Measurements from ENCODE around the gene ZNF3.

ZNF3 gene

DNA sequence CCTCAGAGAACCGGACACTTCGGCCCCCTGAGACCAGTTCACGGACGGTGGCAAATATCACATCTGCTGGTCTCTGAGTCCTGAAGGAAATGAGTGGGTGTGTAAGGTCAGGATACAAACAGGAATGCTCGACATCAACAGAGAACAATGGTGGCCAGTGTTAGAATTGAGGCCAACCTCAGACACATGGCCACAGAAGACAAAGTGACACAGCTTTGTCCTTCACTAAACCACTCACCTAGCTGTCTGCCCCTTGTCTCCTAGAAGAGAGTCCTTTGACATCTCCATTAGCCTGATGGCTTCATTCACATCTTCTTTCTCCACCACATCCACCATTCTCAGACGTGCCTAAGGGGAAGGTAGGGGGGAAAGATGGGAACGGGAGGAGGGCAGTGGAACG, 11.5 kb upstream of the ZNF3 start:
- no peak overlapping the region for H3K4me3 ChIP-seq (ENCODE audit: low read depth, low read length)
- no peak for DNase-seq (ENCODE audit: low read depth)
- TF ChIP-seq, protein P1, sequence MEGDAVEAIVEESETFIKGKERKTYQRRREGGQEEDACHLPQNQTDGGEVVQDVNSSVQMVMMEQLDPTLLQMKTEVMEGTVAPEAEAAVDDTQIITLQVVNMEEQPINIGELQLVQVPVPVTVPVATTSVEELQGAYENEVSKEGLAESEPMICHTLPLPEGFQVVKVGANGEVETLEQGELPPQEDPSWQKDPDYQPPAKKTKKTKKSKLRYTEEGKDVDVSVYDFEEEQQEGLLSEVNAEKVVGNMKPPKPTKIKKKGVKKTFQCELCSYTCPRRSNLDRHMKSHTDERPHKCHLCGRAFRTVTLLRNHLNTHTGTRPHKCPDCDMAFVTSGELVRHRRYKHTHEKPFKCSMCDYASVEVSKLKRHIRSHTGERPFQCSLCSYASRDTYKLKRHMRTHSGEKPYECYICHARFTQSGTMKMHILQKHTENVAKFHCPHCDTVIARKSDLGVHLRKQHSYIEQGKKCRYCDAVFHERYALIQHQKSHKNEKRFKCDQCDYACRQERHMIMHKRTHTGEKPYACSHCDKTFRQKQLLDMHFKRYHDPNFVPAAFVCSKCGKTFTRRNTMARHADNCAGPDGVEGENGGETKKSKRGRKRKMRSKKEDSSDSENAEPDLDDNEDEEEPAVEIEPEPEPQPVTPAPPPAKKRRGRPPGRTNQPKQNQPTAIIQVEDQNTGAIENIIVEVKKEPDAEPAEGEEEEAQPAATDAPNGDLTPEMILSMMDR (IDR thresholded peaks at IDR 0.05; ENCODE audit: insufficient read depth, low read depth, low read length, missing control alignments), result no peak

DNA sequence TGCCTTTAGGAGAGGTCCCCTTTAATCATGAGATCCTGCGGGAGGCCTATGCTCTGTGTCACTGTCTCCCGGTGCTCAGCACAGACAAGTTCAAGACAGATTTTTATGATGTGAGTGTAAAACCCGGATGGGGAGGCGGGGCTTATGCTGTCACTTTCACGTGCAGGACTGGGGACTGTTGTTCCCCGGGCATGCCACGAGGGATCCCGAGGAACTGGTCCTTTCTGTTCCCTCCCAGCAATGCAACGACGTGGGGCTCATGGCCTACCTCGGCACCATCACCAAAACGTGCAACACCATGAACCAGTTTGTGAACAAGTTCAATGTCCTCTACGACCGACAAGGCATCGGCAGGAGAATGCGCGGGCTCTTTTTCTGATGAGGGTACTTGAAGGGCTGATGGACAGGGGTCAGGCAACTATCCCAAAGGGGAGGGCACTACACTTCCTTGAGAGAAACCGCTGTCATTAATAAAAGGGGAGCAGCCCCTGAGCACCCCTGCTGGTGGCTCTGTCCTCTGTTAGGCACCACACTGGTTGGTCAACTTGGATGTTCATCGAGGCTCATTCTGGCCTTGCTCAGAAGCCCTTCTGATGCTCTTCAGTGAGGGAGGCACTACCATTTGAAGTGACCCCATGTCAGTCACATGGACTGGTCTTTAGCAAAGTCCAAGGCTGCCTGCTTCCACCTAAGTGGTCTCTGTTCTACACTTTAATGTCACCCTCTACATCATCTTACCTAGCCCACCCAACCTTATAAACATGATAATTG, 10.1 kb upstream of the ZNF3 start:
- DNase-seq (ENCODE audit: low read depth), result peak; percentile 40
- no peak overlapping the region for H3K4me3 ChIP-seq (ENCODE audit: low read depth, low read length)
- TF ChIP-seq, protein P1 (IDR thresholded peaks at IDR 0.05; ENCODE audit: insufficient read depth, low read depth, low read length, missing control alignments), result no peak

DNA sequence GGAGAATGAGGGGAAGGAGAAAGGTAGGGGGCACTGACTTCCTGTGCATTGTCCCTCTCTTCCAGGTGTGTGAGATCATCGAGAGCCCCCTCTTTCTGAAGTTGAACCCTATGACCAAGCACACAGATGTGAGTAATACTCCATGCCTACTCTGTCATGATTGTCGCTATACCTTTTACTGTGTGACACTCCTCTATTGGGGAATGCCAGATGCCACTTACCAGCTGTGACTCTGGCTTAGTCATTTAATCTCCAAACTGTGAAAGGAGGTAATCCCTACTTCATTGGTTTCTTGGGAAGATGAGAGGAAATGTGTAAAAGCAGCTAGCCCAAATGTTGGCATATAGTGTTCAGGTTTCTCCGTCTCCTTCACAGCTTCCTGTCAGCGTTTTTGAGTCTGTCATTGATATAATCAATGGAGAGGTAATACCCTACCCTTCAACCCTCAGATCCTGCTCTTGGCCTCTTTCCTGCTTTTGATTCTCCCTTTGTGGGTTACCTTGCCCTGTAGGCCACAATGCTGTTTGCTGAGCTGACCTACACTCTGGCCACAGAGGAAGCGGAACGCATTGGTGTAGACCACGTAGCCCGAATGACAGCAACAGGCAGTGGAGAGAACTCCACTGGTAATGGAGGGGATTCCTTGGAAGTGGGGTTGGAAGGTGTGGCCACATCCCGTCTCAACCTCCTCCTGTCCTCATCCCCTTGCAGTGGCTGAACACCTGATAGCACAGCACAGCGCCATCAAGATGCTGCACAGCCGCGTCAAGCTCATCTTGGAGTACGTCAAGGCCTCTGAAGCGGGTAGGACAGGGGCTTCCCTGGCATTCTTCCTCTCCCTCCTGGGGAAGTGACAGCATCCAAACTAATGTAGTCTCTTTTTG, 9.2 kb upstream of the ZNF3 start:
- H3K4me3 ChIP-seq (ENCODE audit: low read depth, low read length), result no peak overlapping the region
- no peak for DNase-seq (ENCODE audit: low read depth)
- TF ChIP-seq, protein P1 (IDR thresholded peaks at IDR 0.05; ENCODE audit: insufficient read depth, low read depth, low read length, missing control alignments), result no peak

DNA sequence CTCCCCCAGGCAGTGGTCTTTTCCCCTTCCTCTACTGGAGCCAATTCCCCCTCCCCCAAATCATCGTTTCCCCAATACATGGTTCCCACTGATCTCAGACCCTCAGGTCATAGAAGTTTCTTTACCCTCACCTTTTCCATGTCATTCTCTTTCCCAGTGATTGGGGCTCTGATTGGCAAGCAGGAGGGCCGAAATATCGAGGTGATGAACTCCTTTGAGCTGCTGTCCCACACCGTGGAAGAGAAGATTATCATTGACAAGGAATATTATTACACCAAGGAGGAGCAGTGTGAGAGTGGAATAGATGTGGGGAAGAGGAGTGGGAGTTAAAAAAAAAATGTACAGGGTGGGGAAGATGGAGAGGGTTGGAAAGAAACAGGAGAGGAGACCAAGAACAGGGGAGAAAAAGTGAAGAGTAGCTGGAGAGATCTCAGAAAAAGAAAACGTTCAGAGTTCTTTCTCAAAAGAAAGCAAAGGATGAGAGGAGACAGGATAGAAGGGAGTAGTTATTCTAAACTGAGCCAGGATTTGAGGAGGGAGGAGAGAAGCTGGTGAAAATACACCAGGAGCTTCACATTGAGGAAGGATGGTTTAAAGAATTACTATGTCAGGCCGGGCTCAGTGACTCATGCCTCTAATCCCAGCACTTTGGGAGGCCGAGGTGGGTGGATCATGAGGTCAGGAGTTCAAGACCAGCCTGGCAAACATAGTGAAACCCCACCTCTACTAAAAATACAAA, 8.1 kb upstream of the ZNF3 start:
- H3K4me3 ChIP-seq (ENCODE audit: low read depth, low read length), result peak overlapping the region; percentile 88
- TF ChIP-seq, protein P1 (IDR thresholded peaks at IDR 0.05; ENCODE audit: insufficient read depth, low read depth, low read length, missing control alignments), result no peak
- DNase-seq (ENCODE audit: low read depth), result no peak

DNA sequence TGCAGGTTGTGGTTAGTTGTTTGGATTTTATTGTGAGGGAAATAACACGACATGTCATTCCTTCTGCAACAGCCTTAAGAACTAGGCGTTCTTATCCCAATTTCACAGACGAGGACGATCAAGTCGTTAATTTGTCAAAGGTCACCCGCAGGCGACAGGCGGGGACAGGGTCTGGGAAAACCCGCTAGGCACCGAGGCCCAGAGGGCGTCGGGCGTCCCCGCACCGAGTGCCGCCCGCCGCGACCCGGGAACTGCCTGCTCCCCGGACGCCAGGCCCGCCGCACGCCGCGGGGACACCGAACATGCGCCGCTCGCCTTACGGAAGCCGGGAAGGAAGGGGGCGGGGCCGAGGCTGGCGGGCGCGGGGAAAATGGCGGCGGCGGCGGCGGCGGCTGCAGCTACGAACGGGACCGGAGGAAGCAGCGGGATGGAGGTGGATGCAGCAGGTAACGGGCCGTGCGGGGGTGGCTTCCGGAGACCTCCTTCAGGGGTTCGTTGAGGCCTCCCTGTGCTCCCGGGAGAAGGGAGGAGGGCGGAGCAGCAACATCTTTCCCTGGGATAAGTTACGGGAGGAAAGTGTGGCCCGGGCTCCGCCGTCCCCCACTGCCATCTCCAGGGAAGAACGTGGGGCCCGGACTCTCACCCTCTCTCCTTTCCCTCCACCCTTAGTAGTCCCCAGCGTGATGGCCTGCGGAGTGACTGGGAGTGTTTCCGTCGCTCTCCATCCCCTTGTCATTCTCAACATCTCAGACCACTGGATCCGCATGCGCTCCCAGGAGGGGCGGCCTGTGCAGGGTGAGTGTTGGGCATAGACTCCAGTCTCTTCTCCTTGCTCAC, 7.3 kb upstream of the ZNF3 start, which contains the start of gene COPS6:
TSS of gene COPS6 (plus strand) at position 349 of the 837 bp plus-strand sequence. CDS start at position 371, 22 bp downstream.
- peak; percentile 90 for DNase-seq (ENCODE audit: low read depth)
- TF ChIP-seq, protein P1 (IDR thresholded peaks at IDR 0.05; ENCODE audit: insufficient read depth, low read depth, low read length, missing control alignments), result no peak

More for the DNA sequence above, 7.3 kb upstream of the ZNF3 start, which contains the start of gene COPS6:
- peak within 1 kb of the TSS; percentile 88 for H3K4me3 ChIP-seq (ENCODE audit: low read depth, low read length)
